Measurements from ENCODE around the gene YTHDF1.
A peak's percentile ranks its signal among the peaks of the same experiment; 100 is the strongest.

YTHDF1 gene

DNA sequence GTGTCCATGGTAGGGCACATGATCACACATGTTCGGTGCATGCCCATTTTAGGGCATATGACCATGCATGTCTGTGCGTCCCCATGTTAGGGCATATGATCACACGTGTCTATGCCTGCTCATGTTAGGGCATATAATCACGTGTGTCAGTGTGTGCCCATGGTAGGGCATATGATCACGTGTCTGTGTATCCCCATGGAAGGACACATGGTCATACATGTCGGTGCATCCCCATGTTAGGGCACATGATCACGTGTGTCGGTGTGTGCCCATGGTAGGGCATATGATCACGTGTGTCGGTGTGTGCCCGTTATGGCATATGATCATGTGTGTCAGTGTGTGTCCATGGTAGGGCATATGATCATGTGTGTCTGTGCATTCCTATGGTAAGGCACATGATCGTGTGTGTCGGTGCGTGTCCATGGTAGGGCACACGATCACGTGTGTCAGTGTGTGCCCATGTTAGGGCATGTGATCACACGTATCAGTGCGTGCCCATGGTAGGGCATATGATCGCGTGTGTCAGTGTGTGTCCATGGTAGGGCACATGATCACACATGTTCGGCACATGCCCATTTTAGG, 30.6 kb downstream of the YTHDF1 start:
- no peak for DNase-seq (ENCODE audit: low spot score)

- peak; percentile 82 for DNase-seq (ENCODE audit: low spot score)
Measured at GRCh38 chr20:63183422-63184146, 32.3 kb downstream of the YTHDF1 start.

DNA sequence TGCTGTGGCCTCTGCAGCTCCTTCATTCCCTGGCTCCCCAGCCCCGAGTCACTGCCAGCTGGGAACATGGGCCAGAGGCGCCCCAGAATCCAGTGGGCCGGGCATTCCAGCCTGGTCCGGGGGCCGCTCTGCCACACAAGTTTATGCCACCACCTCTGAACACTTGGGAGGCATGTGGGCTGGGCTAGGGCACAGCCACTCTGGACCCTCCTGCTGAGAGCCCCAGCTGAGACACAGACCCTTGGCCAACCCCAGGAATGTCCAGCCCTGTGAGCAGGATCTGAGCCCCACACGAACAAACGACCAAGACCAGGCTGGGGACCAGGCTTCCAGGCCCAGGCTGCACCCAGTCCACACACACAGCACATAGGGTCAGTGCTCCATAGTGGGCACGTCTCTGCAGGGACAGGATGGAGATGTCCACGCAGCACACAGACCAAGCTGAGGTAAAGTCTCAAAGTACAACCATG, 33.0 kb downstream of the YTHDF1 start:
- DNase-seq (ENCODE audit: low spot score): no peak

- no peak for DNase-seq (ENCODE audit: low spot score)
Measured at GRCh38 chr20:63182425-63182824, 33.5 kb downstream of the YTHDF1 start.

GRCh38 chr20:63181226-63181625, 34.7 kb downstream of the YTHDF1 start:
- no peak for DNase-seq (ENCODE audit: low spot score)

DNA sequence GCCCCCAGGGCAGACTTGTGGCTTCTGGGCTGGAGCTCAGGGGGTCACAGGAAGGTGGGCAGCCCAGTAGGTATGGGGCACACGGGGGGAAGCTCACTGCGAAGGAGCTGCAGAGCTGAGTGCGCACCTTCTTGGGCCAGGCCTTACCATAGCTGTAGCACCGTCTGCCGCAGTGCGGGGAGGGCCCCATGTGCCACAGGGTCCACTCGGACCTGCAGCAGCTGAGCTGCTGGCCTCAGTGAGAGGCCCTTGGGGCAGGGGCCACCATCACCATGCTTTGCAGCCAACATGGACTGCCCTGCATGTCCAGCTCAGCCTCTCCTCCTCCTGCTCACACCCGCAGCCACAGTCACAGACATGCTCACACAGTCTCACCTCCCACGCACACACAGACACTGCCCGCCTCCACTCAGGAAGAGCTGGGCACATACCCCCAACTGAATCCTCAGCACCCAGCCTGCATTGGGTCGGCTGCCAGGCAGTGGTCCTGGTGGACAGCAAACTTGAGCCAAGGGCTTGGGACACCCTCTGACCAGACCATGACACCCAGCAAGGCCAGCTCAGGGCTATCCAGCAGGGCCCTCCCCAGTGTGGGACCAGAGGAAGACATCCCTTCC, 35.3 kb downstream of the YTHDF1 start:
- no peak for DNase-seq (ENCODE audit: low spot score)

DNA sequence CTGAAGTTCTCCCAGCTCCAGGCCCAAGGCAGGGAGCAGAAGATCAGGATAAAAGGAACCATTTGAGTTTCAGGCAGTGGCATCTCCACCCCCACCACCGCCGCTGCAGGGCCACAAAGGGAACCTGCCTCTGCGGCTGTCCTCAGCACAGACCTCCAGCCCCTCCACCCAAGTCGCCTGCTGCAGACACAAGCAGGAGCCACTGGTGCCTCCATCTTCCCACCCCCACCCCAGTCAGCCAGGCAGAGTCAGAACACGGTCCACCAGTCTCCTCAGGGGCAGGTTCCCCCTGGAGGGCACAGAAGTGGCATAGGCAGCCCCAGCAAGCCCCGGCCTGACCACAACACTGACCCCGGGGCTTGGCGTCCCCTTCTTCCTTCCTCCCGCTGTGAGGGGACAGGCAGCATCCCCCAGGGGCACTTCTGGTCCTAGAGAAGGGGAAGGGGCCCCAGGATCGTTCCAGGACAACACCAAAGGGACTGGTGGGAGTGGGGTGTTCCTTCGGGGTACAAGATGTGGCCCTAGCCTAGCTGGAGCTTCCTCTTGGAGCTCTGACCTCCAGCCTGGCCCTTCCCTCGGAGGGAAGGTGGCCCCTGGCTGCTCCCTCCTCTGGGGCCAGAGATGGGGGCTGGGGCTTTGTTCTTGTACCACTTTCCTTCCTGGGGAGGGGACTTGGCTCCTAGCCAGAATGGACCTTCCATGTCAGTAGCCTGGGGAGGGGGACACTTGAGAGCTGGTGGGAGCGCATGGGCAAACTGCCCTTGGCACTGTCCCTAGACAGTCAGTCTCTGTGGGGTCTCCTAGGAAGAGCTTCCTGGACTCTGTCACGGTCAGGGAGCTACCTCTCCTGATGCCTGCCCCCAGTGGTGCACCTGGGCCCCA, 36.0 kb downstream of the YTHDF1 start:
- no peak for DNase-seq (ENCODE audit: low spot score)

GRCh38 chr20:63178889-63179686, 36.8 kb downstream of the YTHDF1 start:
- DNase-seq (ENCODE audit: low spot score): peak; percentile 90

- DNase-seq (ENCODE audit: low spot score): peak; percentile 65
Measured at GRCh38 chr20:63178446-63178820, 37.5 kb downstream of the YTHDF1 start.

DNA sequence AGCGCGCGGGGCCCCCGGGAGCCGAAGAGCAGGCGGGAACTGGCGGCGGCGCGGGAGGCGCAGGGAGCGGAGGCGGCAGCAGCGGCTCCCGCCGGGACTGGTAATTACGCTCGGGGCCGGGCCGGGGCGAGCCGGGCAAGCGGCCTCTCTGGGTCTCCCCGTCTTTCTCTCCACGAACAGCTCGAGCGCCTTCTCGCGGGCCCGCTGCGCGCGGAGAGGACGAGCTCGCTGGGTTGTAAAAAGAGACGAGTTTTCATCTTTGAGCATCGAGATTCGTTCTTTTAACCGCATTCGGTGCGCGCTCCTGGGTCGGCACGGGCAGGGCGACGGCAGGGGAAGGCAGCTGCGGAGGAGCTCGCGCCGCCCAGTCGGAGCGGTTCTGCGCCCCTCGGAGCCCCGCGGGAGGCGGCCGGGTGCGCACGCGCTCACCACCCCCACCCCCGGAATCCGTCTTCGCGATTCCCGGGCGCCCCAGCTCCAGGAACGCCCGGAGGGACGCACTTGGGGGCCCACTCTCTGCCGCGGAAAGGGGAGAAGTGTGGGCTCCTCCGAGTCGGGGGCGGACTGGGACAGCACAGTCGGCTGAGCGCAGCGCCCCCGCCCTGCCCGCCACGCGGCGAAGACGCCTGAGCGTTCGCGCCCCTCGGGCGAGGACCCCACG, 38.0 kb downstream of the YTHDF1 start:
- peak; percentile 65 for DNase-seq (ENCODE audit: low spot score)

DNA sequence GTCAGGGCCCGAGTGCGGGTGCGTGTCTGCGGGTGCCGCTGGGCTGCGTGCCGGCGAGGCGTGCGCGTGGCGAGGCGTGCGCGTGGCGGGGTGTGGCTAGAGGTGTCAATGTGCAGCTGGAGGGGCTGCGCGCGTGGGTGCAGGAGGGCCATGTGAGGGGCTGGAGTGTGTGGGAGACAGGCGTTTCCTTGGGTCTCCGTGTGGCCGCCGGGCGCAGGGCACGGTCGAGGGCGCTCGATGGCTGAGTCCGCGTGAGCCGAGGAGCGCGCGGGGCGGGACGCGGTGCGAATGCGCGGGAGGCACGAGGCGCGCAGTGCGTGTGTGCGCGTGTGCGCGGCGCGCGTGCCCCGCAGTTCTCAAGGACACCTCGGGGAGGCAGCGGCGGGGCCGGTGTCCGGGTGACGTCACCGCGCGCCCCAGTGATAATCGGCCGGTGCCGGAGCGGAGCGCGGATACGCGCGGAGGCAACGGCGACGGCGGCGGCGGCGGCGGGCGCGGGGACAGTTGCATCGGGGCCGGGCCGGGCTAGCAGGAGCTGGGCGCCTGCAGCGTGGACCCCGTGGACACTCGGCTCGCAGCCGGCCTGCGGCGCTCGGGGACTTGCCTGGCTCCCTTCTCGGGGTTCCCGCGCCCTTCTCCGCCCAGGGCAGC, 38.7 kb downstream of the YTHDF1 start:
- DNase-seq (ENCODE audit: low spot score): peak; percentile 82

DNA sequence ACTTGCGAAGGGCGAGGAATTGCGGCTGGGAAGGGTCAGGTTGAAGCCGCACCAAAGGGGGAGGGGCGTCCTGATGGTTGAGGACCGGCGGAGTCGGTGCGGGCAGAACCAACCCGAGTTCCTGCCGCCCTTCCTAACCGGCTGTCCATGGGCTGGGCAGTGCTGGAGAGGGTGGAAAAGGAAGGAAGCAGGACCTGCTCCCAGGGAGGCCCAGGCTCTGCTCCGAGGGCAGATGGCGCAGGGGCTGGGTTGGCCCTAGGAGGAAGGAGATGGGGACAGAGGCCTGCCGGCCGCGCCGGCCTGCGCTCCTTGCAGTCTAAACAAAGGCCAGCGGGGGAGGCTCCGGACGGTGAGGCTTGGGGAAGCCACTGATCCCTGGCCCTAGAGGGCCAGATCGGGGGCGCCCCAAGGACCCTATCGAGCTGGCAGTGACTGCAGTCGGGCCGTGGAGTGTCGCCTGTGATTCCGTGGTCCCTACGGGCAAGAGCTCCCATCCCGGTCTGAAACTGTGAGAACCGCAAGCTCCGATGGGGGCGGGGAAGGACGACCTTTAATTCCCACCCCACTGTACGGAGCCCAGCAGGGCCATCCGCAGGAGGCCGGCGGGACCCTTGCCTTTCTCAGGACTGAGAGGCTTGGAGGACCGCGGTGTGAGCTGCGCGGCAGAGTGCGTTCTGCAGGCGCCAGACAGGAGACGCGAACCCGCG, 39.4 kb downstream of the YTHDF1 start:
- no peak for DNase-seq (ENCODE audit: low spot score)

DNA sequence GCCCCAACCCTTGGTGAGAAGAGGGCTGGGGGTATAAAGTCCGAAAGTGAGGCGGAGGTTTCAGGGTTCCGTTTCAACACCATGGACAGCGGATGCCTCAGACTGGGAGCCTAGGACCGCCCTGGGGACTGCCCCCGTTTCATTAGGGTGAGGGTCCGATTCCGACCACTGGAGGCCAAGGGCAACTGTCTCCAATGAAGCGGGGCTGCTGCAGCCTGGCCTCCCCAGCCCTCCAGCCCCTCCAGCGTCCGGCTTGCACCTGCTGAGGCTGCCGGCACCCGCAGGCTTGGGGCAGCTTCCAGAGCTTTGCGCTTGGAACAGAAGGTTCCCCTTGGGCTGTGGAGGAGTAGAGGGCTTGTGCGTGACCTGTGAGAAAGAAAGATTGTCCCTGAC, 39.9 kb downstream of the YTHDF1 start:
- DNase-seq (ENCODE audit: low spot score): no peak

DNA sequence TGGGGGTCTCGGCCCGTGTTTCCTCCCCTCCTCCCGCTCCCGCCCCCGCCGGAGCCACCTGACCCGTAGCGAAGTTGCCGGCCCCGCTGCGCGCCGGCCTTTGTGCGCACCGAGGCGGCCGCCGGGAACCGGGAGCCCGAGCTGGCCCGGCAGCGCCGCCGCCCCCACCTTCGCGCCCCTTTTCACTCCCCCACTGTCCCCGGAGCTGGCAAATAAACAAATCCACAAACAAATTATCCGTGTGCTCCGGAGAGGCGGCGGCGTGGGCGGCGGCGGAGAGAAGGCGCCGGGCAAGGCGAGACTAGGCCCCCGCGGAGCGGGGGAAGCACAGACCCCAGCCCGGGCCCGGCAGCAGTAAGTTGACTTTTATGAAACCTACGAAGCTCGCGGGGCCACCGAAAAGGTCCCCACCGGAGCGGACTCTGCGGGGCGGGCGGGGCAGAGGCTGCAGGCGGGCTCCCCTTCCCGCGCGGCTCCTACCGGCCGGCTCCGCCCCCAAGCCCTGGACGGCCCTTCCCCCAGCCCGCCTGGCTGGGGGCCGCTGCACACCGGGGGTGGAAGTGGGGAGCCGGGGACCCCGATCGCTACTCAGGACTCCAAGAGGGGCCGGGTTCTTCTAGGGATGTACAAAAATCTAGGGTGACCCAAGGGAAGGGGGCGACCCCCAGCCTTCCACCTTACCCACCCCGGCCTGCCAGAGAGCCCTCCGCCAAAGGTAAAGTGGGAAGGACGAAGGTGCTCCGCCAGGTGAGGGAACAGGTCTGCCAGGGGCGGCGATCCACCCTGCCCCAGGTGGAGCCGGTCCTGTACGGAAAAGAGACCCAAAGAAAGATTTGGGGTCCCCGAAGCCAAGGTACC, 40.7 kb downstream of the YTHDF1 start:
- DNase-seq (ENCODE audit: low spot score): no peak

- DNase-seq (ENCODE audit: low spot score): no peak
Measured at GRCh38 chr20:63174309-63175037, 41.5 kb downstream of the YTHDF1 start.

- DNase-seq (ENCODE audit: low spot score): no peak
Measured at GRCh38 chr20:63173552-63174191, 42.3 kb downstream of the YTHDF1 start.

GRCh38 chr20:63172726-63173125, 43.2 kb downstream of the YTHDF1 start:
- DNase-seq (ENCODE audit: low spot score): peak; percentile 71

- no peak for DNase-seq (ENCODE audit: low spot score)
Measured at GRCh38 chr20:63171991-63172390, 43.9 kb downstream of the YTHDF1 start.
